HG03442 (cell line): ENCODE results near the gene MAOA.
"Not testable (repeated sequence)": the region's sequence is repeated elsewhere in the genome, so short reads cannot be mapped to it uniquely, and the experiment has no call there.

Experiments used
- ATAC-seq: cut with Tn5 transposase; IDR thresholded peaks from one replicate; pipeline ENCODE4 v1.9.1; 2021; ENCODE audit warnings: mild to moderate bottlenecking, moderate library complexity; ENCODE audit not compliant: unreplicated experiment

MAOA gene

DNA sequence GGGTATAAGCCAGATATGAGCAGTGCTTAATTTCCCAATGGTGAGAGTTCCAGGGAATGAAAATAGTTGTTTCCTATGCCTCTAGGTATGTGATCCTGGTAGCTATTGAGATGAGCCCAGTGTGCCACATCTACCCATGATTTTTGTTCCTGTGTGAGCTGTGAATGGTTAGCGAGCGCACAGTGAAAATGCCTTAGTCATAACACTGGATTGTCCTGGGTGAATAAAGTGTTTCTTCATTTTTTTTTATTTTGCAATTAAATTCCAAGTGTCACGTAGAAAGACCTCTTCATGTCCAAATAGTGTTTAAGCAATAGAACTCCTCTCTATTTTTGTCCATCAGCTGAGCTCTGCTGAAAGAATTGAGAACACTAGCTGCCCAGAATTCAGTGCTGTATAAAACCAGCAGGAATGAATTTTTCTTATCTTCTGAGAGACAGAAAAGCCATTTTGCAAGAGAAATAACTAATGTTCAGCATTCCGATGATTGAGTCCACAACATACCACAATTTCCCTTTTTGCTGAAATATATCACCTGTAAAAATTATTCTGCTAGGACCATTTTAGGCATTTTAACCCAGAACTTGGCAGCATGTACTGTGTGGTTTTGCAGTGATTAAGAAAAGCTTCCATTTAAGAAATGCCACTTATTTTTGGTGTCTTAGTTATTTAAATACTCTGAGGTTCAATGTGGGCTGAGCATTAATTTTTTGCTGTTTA is 5.6 kb downstream of the MAOA start:
- no peak for ATAC-seq

DNA sequence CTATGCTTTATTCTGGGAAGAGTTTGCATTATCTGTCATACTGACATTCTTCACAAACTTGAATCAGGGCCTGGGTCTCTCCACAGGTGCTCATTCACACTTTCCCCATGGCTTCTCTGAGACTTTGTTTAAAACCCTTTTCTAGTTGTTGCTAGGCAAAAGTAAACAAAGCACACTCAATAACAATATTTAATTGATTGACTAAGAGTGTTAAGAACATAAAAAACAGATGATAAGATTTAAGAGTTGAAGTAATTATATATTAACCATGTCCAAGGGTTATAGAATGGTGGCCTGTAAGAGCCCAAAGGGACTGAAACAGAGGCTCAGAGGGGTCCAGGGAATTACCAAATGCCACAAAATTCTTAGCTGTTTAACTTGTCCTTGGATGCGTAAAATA is 7.1 kb downstream of the MAOA start:
- ATAC-seq = no peak

DNA sequence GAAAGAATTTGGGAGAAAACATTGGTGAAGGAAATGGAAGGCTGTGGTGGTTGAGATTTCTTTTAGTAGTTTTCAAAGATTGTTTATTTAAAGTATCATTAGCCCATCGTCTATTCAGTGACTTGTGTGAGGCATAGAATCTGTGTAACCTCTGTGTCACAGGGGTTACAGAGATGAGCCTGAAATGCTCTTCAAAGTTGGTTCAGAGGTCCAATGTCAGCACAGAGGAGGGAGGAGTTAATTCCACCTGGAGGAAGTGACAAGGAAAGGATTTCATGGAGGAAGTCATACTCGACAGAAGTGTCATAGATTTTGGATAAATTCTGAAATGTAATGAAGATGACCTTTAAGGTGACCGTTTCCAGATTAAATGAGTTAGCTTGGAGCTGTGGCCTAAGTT is 8.2 kb downstream of the MAOA start:
- no peak for ATAC-seq

DNA sequence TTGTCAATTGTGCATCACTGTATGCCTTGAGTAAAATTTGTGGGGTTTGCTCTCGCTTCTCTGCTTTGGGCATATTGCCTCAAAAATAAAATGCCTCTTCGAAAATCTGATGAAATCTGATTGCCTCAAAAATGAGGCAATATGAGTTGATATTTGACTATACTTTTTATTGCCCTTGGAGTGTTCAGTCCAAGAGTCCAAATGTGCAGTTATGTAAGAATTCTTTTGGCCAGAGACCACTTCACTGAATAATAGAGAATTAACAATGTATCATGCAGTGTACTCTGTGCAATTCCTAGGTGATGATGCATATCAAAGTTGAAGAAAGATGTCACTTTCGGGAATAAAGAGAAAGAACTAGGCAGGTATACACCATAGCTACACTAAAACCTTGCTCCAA is 8.6 kb downstream of the MAOA start:
- no peak for ATAC-seq

DNA sequence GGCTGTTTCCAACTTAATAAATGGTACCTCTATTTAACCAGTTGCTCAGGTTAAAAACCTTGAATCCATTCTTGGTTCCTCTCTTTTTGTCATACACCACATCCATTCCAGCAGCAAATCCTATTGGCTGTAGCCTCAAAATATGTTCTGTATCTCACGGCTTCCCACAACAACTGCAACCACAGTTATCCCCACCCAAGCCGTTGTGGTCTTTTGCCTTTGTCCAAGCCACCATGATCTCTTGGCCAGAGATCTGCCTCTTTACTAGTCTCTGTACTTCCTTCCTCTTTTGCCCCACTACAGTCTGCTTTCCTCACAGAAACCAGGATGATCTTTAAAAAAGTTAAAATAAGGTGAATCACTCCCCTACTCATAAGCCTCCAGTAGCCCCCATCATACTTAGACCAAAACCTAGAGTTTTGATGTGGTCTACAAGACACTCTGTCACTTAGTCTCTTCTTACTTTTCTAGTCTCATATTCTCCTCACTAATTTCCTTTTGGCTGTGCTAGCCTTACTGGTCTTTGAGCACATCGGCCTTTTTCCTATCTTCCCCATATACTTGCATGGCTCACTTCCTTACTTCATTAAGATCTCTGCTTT is 10.3 kb downstream of the MAOA start:
- no peak for ATAC-seq

DNA sequence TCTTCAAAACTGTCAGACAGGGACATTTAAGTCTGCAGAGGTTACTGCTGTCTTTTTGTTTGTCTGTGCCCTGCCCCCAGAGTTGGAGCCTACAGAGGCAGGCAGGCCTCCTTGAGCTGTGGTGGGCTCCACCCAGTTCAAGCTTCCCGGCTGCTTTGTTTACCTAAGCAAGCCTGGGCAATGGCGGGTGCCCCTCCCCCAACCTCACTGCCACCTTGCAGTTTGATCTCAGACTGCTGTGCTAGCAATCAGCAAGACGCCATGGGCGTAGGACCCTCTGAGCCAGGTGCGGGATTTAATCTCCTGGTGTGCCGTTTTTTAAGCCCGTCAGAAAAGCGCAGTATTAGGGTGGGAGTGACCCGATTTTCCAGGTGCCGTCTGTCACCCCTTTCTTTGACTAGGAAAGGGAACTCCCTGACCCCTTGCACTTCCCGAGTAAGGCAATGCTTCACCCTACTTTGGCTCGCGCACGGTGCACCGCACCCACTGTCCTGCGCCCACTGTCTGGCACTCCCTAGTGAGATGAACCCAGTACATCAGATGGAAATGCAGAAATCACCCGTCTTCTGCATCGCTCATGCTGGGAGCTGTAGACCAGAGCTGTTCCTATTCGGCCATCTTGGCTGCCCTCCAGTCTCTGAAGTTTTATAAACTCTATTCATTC is 20.0 kb downstream of the MAOA start:
- not testable (repeated sequence) for ATAC-seq

DNA sequence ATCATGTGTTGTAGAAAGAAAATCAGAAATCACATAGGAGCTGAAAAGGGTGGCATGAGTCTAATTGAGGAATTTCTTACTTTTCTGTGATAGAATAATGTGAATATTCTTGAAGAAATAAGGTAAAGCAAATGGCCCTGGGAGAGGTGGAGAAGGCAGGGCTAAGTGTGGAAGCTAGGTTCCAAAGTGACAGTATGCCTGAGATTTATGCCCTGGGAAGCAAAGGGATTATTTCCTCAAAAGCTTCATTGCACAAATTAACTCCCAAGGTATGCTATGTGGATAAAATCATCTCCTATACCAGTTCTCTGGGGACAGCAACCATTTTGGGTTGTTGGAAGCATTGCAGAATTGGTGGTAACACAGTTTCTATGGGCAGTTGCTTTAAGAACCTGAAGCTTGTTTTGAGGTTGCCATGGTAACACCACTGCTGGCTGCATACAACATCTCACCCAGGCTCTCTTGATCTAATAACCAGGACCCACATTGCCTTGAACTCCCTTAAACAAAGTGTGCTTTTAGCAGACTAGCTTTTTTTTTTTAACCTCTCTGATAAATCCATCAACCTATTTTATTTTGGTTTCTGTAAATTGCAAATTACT is 21.0 kb downstream of the MAOA start:
- no peak for ATAC-seq

DNA sequence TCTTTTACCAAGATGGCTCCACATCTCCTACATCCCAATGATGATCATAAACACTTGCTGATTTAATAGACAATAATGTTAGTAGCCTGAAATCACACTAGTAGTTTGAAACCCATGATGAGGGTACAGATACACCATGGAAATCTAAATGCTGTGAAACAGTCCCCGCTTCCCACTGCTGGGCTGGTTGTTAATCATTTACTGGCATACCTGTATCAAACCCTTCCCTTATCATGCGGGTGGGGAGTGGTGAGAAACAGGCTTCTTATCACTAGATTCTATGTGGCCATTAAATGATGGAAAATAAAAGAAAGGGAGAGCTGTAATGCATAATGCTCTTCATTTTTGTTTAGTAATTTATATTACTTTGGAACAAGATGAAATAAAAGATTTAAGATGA is 21.9 kb downstream of the MAOA start:
- ATAC-seq = no peak

DNA sequence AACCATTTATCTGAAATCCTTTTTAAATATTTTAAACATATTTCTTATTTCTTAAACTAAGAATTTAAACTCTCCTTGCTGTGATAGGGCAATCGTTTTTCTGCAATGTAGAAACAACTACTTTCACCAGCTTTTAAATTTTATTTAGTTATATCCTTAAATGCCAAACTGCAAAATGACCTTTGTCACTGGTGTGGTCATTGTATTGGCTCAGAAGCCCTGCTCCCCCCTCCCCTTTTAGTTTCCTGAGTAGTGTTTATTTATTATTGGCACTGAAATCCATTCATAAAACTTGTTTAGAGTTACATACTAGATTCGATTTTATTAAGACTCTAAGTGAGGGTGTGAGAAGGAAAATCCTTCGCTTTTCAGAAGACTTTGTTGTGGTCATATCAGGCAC is 23.0 kb downstream of the MAOA start:
- ATAC-seq = no peak

DNA sequence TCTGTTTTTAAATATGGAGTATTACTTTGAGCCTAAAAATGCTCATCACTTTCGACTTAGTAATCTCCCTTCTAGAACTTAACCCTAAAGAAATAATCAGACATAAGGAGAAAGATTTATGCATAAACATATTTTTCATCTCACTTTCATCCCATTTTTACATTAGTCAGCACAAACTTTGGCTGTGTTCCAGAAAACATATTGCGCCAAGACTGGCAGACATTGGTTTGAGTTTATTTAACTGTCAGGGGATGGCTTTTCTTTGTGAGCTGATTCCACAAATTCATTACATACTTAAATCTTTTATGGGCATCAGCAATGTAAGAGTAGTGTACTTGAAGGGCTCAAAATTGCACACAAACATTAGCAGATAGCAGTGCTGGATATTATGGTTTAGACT is 23.7 kb downstream of the MAOA start:
- ATAC-seq = no peak

DNA sequence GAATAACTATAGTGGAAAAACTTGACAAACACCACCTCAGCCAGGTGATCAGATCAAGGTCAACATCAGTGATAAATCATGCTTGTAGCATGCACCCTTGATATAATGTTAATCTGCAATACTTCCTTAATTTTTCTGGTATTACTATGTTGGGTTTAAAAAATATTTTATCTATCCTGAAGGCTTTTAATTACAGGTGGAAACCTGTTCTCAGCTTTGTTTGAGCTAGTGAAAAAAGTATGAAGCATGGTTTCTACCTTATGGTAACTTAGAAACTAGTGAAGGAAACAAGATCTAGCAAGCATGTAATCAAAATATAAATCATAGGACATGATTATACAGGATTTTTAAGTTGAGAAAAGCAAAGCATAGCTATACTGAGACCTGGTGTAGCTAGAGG is 26.6 kb downstream of the MAOA start:
- no peak for ATAC-seq

DNA sequence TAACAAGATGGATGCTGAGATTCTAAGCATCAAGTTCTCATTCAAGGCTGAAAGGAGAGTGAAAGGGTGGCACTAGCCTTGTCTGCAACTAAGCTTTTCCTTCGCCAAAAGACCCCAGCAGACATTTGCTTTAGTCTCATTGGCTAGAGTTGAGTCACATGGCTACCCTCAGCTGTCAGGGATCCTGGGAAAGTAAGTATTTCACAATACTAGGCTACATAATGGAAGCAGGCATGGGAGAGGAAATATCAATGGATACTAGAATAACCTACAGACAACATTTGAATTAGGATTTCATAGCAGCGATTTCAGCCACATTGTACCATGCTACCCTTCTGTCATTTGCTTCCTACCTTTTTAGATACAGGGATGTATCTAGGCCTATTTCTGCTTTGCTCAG is 29.1 kb downstream of the MAOA start:
- no peak for ATAC-seq

DNA sequence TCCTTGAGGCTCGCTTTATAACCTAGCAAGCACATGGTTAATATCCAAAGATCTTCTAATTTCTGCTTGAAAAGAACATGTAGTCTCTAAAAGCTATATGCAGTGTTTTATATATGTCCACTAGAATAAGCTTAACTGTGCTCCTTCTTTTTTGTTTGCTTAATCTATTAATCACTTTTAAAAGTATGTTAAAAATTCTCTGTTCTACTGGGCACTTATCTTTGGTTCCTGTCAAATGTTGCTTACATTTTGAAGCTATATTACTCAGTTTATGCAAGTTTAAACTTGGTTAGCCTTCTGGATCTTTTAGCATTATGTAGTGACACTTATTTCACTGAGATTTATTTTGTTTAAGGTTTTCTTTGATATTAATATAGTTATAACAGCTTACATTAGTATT is 32.5 kb downstream of the MAOA start:
- ATAC-seq = no peak

DNA sequence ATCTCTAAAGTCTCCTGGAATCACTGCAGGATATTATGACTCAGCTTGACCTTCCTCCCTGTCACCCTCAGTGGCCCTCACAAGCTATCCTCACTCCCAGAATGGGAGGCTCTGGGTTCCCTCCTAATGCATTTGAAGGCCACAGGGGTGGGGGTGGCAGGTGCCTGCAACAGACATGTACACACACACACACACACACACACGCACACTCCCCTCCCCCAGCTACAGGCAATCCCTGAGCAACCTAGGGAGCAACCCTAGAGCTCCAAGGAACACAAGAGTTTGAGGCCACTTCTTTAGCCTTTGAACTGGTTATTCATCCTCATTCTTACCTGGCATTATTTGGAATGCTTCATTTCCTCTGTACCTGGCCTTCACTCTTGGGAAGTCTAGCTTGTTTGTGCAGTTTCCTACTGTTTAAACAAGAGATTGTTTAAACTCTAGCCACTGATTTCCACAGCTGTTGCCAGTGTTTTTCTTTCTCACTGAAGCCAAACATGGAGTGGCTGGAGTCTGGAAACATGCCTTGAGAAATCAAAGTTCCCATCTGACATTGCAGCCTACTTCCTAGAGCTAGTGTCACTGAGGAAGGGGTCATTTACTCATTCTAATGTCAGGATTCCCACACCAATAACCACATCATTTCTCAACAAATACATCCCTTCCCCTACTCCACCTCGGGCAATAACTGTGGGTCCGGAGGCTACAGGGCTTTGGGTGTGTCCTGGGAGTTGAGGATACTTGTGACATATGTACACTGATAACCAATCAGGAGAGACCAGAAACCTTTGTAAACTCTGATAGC is 37.7 kb downstream of the MAOA start:
- ATAC-seq = no peak

DNA sequence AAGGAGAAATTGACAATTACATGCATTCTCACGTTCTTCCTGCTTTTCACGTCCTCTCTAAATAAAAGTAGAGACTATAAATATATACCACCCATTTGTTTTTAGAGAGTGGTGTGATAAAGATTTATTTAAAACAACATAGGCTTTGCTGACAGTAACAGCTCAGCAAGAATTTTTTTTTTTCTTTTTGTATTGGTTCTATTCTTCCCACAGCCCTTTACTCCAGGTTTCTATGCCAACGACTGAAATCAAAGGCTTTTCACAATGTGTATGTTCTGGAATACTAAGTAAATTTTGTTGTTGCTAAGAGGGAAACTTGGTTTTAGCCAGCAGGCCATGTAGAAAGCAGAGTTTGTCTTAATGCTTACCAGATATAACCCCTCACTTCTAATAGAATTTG is 43.4 kb downstream of the MAOA start:
- no peak for ATAC-seq

DNA sequence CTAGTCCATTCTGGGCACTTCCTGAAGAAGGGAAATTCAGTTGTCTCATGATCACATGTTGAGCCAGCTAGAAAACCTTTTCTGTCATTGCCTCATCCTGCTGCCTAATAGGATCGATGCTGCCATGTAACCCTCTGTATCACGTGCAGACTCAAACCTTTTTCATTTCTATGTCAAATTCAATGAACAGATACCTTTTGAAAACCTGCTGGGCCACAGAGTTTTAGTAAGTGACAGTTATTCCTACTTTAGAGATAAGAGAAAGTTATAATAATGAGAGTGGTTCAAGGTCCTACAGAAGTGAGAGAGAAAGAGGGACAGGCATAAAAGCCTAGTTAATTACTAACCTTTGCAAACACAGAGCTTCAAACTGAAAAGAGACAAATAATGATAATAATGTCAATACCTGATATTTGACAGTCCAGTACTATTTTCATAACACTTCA is 46.0 kb downstream of the MAOA start:
- no peak for ATAC-seq

DNA sequence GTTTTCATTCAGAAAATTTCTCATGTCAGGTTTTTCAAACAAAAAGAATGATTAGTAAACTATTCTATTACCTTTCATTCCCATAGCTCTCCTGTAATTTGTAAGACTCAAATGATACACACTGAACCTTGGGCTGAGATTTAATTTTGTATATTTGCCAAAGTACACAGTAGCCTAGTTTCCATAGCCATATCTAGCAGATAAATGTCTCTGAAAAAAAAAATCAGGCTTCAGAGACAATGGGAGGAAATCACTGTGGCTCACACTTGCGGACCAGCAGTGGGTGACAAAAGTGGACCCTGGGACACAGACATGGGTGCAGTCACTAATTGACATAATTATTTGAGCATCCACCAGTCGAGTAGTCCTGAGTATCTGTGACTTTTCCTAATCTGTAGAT is 46.6 kb downstream of the MAOA start:
- no peak for ATAC-seq

DNA sequence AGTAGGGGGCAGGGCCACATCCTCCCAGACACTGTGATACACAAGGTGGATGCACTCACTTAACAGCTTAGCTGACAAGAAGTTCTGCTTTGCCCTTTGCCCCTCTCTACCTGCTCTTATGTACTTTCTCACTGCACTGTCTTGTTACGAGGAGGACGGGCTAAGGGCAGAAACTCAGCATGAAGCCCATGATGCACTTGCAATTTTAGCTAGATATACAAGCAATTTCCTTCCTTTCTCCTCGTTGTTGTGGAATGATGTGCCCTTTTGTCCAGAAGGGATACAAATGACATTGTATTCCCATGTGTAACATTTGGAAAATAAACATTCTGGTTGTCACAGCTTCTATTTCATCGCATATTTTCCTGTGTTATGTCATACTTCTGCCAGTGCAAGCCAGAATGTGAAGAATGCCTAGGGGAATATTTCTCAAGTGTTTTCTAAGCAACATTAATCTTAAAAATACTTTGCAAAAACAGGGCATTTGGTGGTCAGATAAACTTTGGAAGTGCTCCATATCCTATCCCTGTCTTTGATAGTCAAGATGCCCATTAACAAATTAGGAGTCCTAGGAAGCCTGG is 47.2 kb downstream of the MAOA start:
- no peak for ATAC-seq

DNA sequence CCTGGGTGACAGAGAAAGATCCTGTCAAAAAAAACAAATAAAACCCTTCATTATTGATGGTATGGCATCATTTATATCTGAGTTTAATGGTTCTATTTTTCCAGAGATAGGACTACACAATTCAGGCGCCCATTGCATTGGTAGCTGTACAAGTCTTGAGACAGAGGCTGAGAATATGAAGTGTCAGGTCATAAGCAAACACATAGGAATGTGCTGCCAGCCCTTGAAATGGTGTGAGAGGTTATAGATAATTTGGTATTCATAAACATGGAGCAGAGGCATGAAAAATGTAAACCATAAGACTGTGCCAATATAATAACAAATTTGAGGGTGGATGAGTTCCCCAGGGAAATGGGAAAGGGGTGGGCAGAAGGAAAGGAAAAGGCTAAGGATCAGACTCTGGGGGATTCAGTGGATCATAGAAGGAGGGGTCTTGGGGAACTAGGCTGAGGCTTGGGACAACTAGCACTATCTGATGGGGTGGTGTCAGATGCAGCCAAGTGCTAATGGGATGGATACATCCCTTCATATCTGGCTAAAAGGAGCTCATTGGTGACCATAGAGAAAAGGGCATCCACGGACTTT is 50.8 kb downstream of the MAOA start:
- no peak for ATAC-seq

DNA sequence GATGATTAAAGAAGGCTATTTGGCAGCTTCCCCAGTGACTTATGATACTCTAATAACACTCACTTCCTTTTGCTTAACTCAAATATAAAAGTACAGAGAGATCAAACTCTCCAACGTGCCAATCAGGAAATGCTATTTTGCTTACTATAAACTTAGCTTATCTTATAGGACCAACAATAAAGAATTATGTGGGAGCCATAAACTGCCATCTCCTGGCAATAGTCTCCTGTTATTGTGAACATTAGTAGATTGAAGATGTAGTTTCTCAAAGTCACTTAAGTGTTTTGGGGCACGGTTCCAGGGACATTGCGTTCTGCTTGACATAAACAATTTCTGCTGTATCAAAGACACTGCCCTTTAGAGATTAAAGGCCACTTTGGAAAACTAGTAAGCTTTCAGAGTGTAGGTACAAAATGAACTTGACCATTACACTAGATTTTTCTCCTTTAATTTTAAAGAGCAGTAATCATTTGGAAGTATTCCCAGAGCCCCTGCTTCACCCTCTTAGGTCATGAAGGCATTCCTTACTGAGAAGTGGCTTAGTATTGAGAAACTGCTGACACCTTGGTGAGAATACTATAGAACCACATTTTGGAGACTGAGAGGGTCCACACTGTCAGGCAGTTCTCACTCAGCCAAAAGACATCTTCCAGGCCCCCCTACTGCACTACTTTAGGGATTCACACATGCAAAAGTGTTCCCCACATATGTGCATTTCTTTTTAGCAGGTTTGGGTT is 51.9 kb downstream of the MAOA start:
- no peak for ATAC-seq
